AG10803 (cell line): ENCODE results near the gene C4orf51.
A peak's percentile ranks its signal among the peaks of the same experiment; 100 is the strongest.
"Not testable (repeated sequence)": the region's sequence is repeated elsewhere in the genome, so short reads cannot be mapped to it uniquely, and the experiment has no call there.

Experiments
- DNase-seq: peaks from one replicate; pipeline ENCODE4 v3.0.0; 2010; ENCODE audit warnings: low read depth
- H3K4me3 ChIP-seq: 2 replicates; pipeline ENCODE4 v1.5.1; 2011; ENCODE audit warnings: mild to moderate bottlenecking, low read length, control low read depth
- CTCF ChIP-seq: conservative IDR thresholded peaks from 2 replicates; pipeline ENCODE4 v1.5.1; 2011; ENCODE audit warnings: mild to moderate bottlenecking, low read length, control low read depth, inconsistent platforms

Gene C4orf51

GRCh38 chr4:145679991-145680455, at the start of gene C4orf51:
TSS of gene C4orf51 (plus strand) at chr4:145680146. CDS start at chr4:145680204, 58 bp downstream.
- TF ChIP-seq CTCF: no peak
- DNase-seq: peak; percentile 69
- no peak within 1 kb of the TSS for H3K4me3 ChIP-seq

GRCh38 chr4:145635117-145635516, 44.8 kb upstream of the C4orf51 start:
- H3K4me3 ChIP-seq: no peak overlapping the region
- TF ChIP-seq CTCF: no peak
- DNase-seq: no peak

- no peak for TF ChIP-seq CTCF
- no peak overlapping the region for H3K4me3 ChIP-seq
- DNase-seq: peak; percentile 13
Measured at GRCh38 chr4:145635630-145636029, 44.3 kb upstream of the C4orf51 start.

- TF ChIP-seq CTCF: no peak
- no peak for DNase-seq
- H3K4me3 ChIP-seq: no peak overlapping the region
Measured at GRCh38 chr4:145639186-145639698, 40.7 kb upstream of the C4orf51 start.

- peak; percentile 72 for DNase-seq
- H3K4me3 ChIP-seq: not testable (repeated sequence)
Measured at GRCh38 chr4:145640236-145640635, 39.7 kb upstream of the C4orf51 start.

GRCh38 chr4:145643295-145643694, 36.7 kb upstream of the C4orf51 start:
- no peak overlapping the region for H3K4me3 ChIP-seq
- DNase-seq: no peak
- TF ChIP-seq CTCF: no peak

- peak; percentile 14; the same call in 1 of the 2 replicates for TF ChIP-seq CTCF
Measured at GRCh38 chr4:145644699-145645098, 35.2 kb upstream of the C4orf51 start.

GRCh38 chr4:145656156-145656555, 23.8 kb upstream of the C4orf51 start:
- H3K4me3 ChIP-seq: no peak overlapping the region
- TF ChIP-seq CTCF: no peak
- no peak for DNase-seq

More at GRCh38 chr4:145644699-145645098, 35.2 kb upstream of the C4orf51 start:
- DNase-seq: no peak
- H3K4me3 ChIP-seq: no peak overlapping the region
